B cell (primary cell): ENCODE measurements around the gene DAP.

Experiments
- EZH2 ChIP-seq: IDR thresholded peaks from 2 replicates; pipeline ENCODE4 v1.6.1; 2012; ENCODE audit warnings: borderline replicate concordance, low read depth, mild to moderate bottlenecking, moderate library complexity, low read length; ENCODE audit not compliant: insufficient read depth, poor library complexity, severe bottlenecking
- TF ChIP-seq, protein P1 (sequence below): fragments of 200-600 bp; IDR thresholded peaks from one replicate; pipeline ENCODE4 v1.8.0; 2022; ENCODE audit warnings: antibody characterized with exemption, mild to moderate bottlenecking

DNA sequence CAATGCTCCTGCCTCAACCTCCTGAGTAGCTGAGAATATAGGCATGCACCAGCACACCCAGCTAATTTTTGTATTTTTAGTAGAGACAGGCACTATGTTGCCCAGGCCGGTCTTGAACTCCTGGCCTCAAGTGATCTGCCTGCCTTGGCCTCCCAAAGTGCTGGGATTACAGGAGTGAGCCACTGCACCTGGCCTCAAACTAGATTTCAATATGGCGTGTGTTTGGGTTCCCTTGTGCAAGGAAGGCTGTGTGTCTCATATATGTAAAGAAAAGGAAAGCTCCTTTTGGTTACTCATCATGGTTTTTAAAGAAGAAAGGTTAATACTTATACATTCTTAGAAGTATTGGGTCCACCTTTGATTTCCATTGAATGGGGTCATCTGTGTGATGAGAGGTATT lies 126.5 kb downstream of the DAP start:
- TF ChIP-seq, protein P1, sequence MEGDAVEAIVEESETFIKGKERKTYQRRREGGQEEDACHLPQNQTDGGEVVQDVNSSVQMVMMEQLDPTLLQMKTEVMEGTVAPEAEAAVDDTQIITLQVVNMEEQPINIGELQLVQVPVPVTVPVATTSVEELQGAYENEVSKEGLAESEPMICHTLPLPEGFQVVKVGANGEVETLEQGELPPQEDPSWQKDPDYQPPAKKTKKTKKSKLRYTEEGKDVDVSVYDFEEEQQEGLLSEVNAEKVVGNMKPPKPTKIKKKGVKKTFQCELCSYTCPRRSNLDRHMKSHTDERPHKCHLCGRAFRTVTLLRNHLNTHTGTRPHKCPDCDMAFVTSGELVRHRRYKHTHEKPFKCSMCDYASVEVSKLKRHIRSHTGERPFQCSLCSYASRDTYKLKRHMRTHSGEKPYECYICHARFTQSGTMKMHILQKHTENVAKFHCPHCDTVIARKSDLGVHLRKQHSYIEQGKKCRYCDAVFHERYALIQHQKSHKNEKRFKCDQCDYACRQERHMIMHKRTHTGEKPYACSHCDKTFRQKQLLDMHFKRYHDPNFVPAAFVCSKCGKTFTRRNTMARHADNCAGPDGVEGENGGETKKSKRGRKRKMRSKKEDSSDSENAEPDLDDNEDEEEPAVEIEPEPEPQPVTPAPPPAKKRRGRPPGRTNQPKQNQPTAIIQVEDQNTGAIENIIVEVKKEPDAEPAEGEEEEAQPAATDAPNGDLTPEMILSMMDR, result no peak
- no peak for TF ChIP-seq EZH2
